ENCODE data around the gene RAB33A. TPM values are rescaled to one million over a fixed set of nuclear protein-coding genes. Genes with fewer than 3 reads are reported as not detected.

RAB33A gene
- total and polyA plus RNA-seq, 4 donors: 0.13 to 0.61 (median 0.55) TPM

DNA sequence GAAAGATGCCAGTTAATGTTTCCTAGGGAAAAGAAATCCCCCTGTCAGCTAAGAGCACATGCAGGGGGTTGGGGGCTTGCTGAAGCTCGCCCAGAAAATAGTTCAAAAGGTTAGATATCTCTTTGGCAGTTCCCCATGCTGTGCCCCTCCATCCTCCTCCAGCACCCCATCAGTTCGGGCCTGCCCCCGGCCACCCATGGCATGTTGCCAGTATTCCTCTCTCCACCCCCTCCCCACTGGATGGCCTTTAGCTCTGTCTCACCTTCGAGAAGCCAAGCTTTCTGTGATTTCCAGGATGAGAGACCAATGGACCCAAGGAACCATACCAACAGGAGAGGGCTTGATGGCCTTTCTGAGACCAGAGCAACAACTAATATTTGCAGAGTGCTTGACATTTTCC lies 5.2 kb downstream of the RAB33A start:
- DNase-seq (ENCODE audit: low spot score): no peak
- peaks cover 0 to 3% (median 2%) of the 10 kb centered on the region in 4 donors for H3K4me1 ChIP-seq (ENCODE audit: control insufficient read depth in 4 of 4, insufficient read depth in 4 of 4, low read length in 3 of 4)
- H3K4me3 ChIP-seq (ENCODE audit: low read depth in 1 of 3, low read length in 3 of 3): no peak overlapping the region
- H3K9me3 ChIP-seq (ENCODE audit: control insufficient read depth in 4 of 4, low read length in 3 of 4): no peaks in the 10 kb centered on the region
- H3K27me3 ChIP-seq (ENCODE audit: control insufficient read depth in 4 of 4, insufficient read depth in 4 of 4, low read length in 3 of 4): no peaks in the 10 kb centered on the region
- H3K36me3 ChIP-seq (ENCODE audit: control insufficient read depth in 4 of 4, insufficient read depth in 3 of 4, low read depth in 1 of 4, low read length in 3 of 4): no peaks in the 10 kb centered on the region
- 86% methylated on average over 4 of the region's 4 CpGs for WGBS
- H3K9ac ChIP-seq (ENCODE audit: low read depth in 1 of 2, low read length in 2 of 2): no peak overlapping the region
- H3K27ac ChIP-seq (ENCODE audit: low read depth in 1 of 2, low read length in 2 of 2): no peak overlapping the region
- TF ChIP-seq FOXA2 (IDR thresholded peaks at IDR 0.05) (no peak), HNF4A (conservative IDR thresholded peaks at IDR 0.05) (no peak), FOXA1 (IDR thresholded peaks at IDR 0.05) (no peak), RXRA (IDR thresholded peaks at IDR 0.05) (no peak), TAF1 (conservative IDR thresholded peaks at IDR 0.05) (no peak), JUND (IDR thresholded peaks at IDR 0.05) (no peak), EGR1 (IDR thresholded peaks at IDR 0.05; ENCODE audit: low read depth in 2 of 2) (no peak), RAD21 (IDR thresholded peaks at IDR 0.05) (no peak), NR2F2 (IDR thresholded peaks at IDR 0.05) (no peak), YY1 (IDR thresholded peaks at IDR 0.05) (no peak), HNF4G (IDR thresholded peaks at IDR 0.05) (no peak), GABPA (IDR thresholded peaks at IDR 0.05 in 1 of 2, conservative IDR thresholded peaks at IDR 0.05 in 1 of 2) (no peak), SP1 (IDR thresholded peaks at IDR 0.05) (no peak)
- TF ChIP-seq, protein P1, sequence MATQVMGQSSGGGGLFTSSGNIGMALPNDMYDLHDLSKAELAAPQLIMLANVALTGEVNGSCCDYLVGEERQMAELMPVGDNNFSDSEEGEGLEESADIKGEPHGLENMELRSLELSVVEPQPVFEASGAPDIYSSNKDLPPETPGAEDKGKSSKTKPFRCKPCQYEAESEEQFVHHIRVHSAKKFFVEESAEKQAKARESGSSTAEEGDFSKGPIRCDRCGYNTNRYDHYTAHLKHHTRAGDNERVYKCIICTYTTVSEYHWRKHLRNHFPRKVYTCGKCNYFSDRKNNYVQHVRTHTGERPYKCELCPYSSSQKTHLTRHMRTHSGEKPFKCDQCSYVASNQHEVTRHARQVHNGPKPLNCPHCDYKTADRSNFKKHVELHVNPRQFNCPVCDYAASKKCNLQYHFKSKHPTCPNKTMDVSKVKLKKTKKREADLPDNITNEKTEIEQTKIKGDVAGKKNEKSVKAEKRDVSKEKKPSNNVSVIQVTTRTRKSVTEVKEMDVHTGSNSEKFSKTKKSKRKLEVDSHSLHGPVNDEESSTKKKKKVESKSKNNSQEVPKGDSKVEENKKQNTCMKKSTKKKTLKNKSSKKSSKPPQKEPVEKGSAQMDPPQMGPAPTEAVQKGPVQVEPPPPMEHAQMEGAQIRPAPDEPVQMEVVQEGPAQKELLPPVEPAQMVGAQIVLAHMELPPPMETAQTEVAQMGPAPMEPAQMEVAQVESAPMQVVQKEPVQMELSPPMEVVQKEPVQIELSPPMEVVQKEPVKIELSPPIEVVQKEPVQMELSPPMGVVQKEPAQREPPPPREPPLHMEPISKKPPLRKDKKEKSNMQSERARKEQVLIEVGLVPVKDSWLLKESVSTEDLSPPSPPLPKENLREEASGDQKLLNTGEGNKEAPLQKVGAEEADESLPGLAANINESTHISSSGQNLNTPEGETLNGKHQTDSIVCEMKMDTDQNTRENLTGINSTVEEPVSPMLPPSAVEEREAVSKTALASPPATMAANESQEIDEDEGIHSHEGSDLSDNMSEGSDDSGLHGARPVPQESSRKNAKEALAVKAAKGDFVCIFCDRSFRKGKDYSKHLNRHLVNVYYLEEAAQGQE (IDR thresholded peaks at IDR 0.05): no peak
- TF ChIP-seq, protein P2, sequence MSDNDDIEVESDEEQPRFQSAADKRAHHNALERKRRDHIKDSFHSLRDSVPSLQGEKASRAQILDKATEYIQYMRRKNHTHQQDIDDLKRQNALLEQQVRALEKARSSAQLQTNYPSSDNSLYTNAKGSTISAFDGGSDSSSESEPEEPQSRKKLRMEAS (IDR thresholded peaks at IDR 0.05): no peak
- TF ChIP-seq, protein P3, sequence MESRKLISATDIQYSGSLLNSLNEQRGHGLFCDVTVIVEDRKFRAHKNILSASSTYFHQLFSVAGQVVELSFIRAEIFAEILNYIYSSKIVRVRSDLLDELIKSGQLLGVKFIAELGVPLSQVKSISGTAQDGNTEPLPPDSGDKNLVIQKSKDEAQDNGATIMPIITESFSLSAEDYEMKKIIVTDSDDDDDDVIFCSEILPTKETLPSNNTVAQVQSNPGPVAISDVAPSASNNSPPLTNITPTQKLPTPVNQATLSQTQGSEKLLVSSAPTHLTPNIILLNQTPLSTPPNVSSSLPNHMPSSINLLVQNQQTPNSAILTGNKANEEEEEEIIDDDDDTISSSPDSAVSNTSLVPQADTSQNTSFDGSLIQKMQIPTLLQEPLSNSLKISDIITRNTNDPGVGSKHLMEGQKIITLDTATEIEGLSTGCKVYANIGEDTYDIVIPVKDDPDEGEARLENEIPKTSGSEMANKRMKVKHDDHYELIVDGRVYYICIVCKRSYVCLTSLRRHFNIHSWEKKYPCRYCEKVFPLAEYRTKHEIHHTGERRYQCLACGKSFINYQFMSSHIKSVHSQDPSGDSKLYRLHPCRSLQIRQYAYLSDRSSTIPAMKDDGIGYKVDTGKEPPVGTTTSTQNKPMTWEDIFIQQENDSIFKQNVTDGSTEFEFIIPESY (IDR thresholded peaks at IDR 0.05): no peak
- TF ChIP-seq, protein P4, sequence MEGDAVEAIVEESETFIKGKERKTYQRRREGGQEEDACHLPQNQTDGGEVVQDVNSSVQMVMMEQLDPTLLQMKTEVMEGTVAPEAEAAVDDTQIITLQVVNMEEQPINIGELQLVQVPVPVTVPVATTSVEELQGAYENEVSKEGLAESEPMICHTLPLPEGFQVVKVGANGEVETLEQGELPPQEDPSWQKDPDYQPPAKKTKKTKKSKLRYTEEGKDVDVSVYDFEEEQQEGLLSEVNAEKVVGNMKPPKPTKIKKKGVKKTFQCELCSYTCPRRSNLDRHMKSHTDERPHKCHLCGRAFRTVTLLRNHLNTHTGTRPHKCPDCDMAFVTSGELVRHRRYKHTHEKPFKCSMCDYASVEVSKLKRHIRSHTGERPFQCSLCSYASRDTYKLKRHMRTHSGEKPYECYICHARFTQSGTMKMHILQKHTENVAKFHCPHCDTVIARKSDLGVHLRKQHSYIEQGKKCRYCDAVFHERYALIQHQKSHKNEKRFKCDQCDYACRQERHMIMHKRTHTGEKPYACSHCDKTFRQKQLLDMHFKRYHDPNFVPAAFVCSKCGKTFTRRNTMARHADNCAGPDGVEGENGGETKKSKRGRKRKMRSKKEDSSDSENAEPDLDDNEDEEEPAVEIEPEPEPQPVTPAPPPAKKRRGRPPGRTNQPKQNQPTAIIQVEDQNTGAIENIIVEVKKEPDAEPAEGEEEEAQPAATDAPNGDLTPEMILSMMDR (IDR thresholded peaks at IDR 0.05; ENCODE audit: low read depth, low read length, missing input control): no peak

DNA sequence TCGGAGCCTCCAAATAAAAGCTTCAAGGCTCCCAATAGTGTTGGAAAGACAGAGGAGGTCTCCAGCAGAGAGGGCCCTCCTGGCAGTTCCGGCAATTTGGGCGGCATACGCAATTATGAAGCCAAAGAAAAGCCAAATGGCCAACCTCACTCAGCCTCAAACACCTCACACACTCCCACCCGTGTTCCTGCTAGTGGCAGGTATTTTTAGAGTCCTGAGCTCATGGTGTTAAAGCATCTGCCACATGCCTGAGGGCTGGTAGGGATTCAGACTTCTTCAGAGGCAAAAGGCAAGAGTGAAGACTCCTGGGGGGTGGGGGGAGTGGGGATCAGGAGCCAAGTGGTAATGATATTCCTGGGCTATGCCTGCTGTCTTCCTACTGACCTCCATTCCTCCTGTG lies 7.4 kb downstream of the RAB33A start:
- Histone ChIP-seq H3K4me3 (ENCODE audit: low read depth in 1 of 3, low read length in 3 of 3) (no peak overlapping the region), H3K36me3 (ENCODE audit: control insufficient read depth in 4 of 4, insufficient read depth in 3 of 4, low read depth in 1 of 4, low read length in 3 of 4) (no peaks in the 10 kb centered on the region), H3K4me1 (ENCODE audit: control insufficient read depth in 4 of 4, insufficient read depth in 4 of 4, low read length in 3 of 4) (no peaks in the 10 kb centered on the region), H3K27ac (ENCODE audit: low read depth in 1 of 2, low read length in 2 of 2) (no peak overlapping the region), H3K27me3 (ENCODE audit: control insufficient read depth in 4 of 4, insufficient read depth in 4 of 4, low read length in 3 of 4) (no peaks in the 10 kb centered on the region), H3K9me3 (ENCODE audit: control insufficient read depth in 4 of 4, low read length in 3 of 4) (no peaks in the 10 kb centered on the region), H3K9ac (ENCODE audit: low read depth in 1 of 2, low read length in 2 of 2) (no peak overlapping the region)
- DNase-seq (ENCODE audit: low spot score): no peak
- WGBS: 86% methylated on average over 5 of the region's 5 CpGs
- TF ChIP-seq TAF1 (conservative IDR thresholded peaks at IDR 0.05): no peak
- no peak for TF ChIP-seq FOXA2 (IDR thresholded peaks at IDR 0.05)
- TF ChIP-seq, protein P4 (IDR thresholded peaks at IDR 0.05; ENCODE audit: low read depth, low read length, missing input control): no peak
- TF ChIP-seq, protein P5, sequence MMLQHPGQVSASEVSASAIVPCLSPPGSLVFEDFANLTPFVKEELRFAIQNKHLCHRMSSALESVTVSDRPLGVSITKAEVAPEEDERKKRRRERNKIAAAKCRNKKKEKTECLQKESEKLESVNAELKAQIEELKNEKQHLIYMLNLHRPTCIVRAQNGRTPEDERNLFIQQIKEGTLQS (IDR thresholded peaks at IDR 0.05): no peak
- TF ChIP-seq, protein P1 (IDR thresholded peaks at IDR 0.05): no peak
- no peak for TF ChIP-seq GABPA (IDR thresholded peaks at IDR 0.05 in 1 of 2, conservative IDR thresholded peaks at IDR 0.05 in 1 of 2)
- TF ChIP-seq NR2F2 (IDR thresholded peaks at IDR 0.05): no peak
- TF ChIP-seq RAD21 (IDR thresholded peaks at IDR 0.05): no peak
- no peak for TF ChIP-seq SP1 (IDR thresholded peaks at IDR 0.05)
- no peak for TF ChIP-seq JUND (IDR thresholded peaks at IDR 0.05)
- TF ChIP-seq, protein P2 (IDR thresholded peaks at IDR 0.05): no peak
